H9 (cell line): Measurements from ENCODE around the gene URI1. TPM values are rescaled to one million over a fixed set of nuclear protein-coding genes. Genes with fewer than 3 reads are reported as not detected.
A peak's percentile ranks its signal among the peaks of the same experiment; 100 is the strongest.

ENCODE experiments used
- DNase-seq: peaks from one replicate; pipeline ENCODE4 v3.0.0-alpha.2; 2017
- H2AFZ ChIP-seq: one replicate; pipeline ENCODE4 v1.6.1; 2013; ENCODE audit warnings: mild to moderate bottlenecking, low read length, control low read depth, moderate library complexity
- H2AK5ac ChIP-seq: 2 replicates; pipeline ENCODE4 v1.6.1; 2013; ENCODE audit warnings: low read length, control low read depth, mixed read lengths; ENCODE audit not compliant: insufficient read length
- H2BK120ac ChIP-seq: one replicate; pipeline ENCODE4 v1.6.1; 2013; ENCODE audit warnings: low read depth, mild to moderate bottlenecking, low read length, control low read depth, inconsistent platforms; ENCODE audit not compliant: poor library complexity, severe bottlenecking
- H2BK12ac ChIP-seq: 2 replicates; pipeline ENCODE4 v1.6.1; 2013; ENCODE audit warnings: low read length, control low read depth, mixed read lengths, low read depth; ENCODE audit not compliant: insufficient read length
- H2BK15ac ChIP-seq: 2 replicates; pipeline ENCODE4 v1.6.1; 2013; ENCODE audit warnings: low read depth, low read length, control low read depth
- H2BK20ac ChIP-seq: one replicate; pipeline ENCODE4 v1.6.1; 2013; ENCODE audit warnings: low read depth, mild to moderate bottlenecking, low read length, control low read depth, inconsistent platforms; ENCODE audit not compliant: poor library complexity, severe bottlenecking
- H2BK5ac ChIP-seq: 2 replicates; pipeline ENCODE4 v1.6.1; 2013; ENCODE audit warnings: low read length, control low read depth, mixed read lengths; ENCODE audit not compliant: insufficient read length
- H3K14ac ChIP-seq: 2 replicates; pipeline ENCODE4 v1.6.1; 2013; ENCODE audit warnings: low read length, control low read depth; ENCODE audit not compliant: insufficient read depth
- H3K18ac ChIP-seq: 2 replicates; pipeline ENCODE4 v1.6.1; 2013; ENCODE audit warnings: low read depth, mild to moderate bottlenecking, mixed read lengths, low read length, control low read depth; ENCODE audit not compliant: insufficient read length
- H3K23ac ChIP-seq: 2 replicates; pipeline ENCODE4 v1.6.1; 2013; ENCODE audit warnings: low read length, control low read depth, mixed read lengths, low read depth; ENCODE audit not compliant: insufficient read length
- H3K23me2 ChIP-seq: 2 replicates; pipeline ENCODE4 v1.6.1; 2013; ENCODE audit warnings: low read depth, mild to moderate bottlenecking, mixed read lengths, low read length, control low read depth; ENCODE audit not compliant: insufficient read length, poor library complexity, severe bottlenecking
- H3K27ac ChIP-seq: 2 replicates; pipeline ENCODE4 v1.5.1; 2013; ENCODE audit warnings: low read length, control low read depth, mixed read lengths, low read depth; ENCODE audit not compliant: insufficient read length
- H3K27me3 ChIP-seq: 2 replicates; pipeline ENCODE4 v1.6.1; 2013; ENCODE audit warnings: low read length, control low read depth, inconsistent platforms; ENCODE audit not compliant: insufficient read depth
- H3K4ac ChIP-seq: 2 replicates; pipeline ENCODE4 v1.6.1; 2013; ENCODE audit warnings: low read depth, mild to moderate bottlenecking, control low read depth, inconsistent platforms, low read length, moderate library complexity
- H3K4me1 ChIP-seq: 2 replicates; pipeline ENCODE4 v1.6.1; 2013; ENCODE audit warnings: low read length, control low read depth, inconsistent platforms; ENCODE audit not compliant: insufficient read depth
- H3K4me2 ChIP-seq: 2 replicates; pipeline ENCODE4 v1.6.1; 2013; ENCODE audit warnings: low read length, control low read depth, mixed read lengths; ENCODE audit not compliant: insufficient read length, insufficient read depth
- H3K56ac ChIP-seq: 2 replicates; pipeline ENCODE4 v1.6.1; 2013; ENCODE audit warnings: low read depth, mild to moderate bottlenecking, mixed read lengths, low read length, control low read depth; ENCODE audit not compliant: insufficient read length
- H3K79me1 ChIP-seq: 2 replicates; pipeline ENCODE4 v1.6.1; 2013; ENCODE audit warnings: low read depth, mild to moderate bottlenecking, moderate library complexity, low read length, control low read depth, inconsistent platforms; ENCODE audit not compliant: insufficient read depth, poor library complexity, severe bottlenecking
- H3K79me2 ChIP-seq: 2 replicates; pipeline ENCODE4 v1.6.1; 2013; ENCODE audit warnings: low read length, control low read depth, inconsistent platforms; ENCODE audit not compliant: insufficient read depth
- H3K9ac ChIP-seq: 2 replicates; pipeline ENCODE4 v1.6.1; 2013; ENCODE audit warnings: low read length, control low read depth, mixed read lengths; ENCODE audit not compliant: insufficient read length; ENCODE audit errors: extremely low read depth
- H3K9me3 ChIP-seq: one replicate; pipeline ENCODE4 v1.6.1; 2013; ENCODE audit warnings: low read depth, low read length, inconsistent platforms; ENCODE audit not compliant: control insufficient read depth
- H3T11ph ChIP-seq: one replicate; pipeline ENCODE4 v1.6.1; 2013; ENCODE audit warnings: mild to moderate bottlenecking, low read length, control low read depth, inconsistent platforms
- H4K20me1 ChIP-seq: one replicate; pipeline ENCODE4 v1.6.1; 2013; ENCODE audit not compliant: control insufficient read depth, insufficient read length, insufficient read depth
- H4K5ac ChIP-seq: 2 replicates; pipeline ENCODE4 v1.6.1; 2013; ENCODE audit warnings: low read depth, mild to moderate bottlenecking, mixed read lengths, low read length, control low read depth; ENCODE audit not compliant: insufficient read length
- H4K8ac ChIP-seq: replicated peaks from 2 replicates; pipeline ENCODE4 v1.6.1; 2013; ENCODE audit warnings: low read length, control low read depth, mixed read lengths, low read depth; ENCODE audit not compliant: insufficient read length
- H4K91ac ChIP-seq: 2 replicates; pipeline ENCODE4 v1.6.1; 2013; ENCODE audit warnings: low read depth, mild to moderate bottlenecking, moderate library complexity, mixed read lengths, low read length, control low read depth; ENCODE audit not compliant: insufficient read length
- H3K27ac Mint-ChIP-seq, 3 experiments: 2 replicates in 2 of 3; 3 replicates in 1 of 3; pipeline ENCODE4 v1.8.0; 2020 to 2021; ENCODE audit warnings: mixed read lengths in 3 of 3, mild to moderate bottlenecking in 1 of 3, moderate library complexity in 1 of 3
- H3K27me3 Mint-ChIP-seq: 2 replicates; pipeline ENCODE4 v1.8.0; 2021; ENCODE audit warnings: low read depth, mild to moderate bottlenecking, moderate library complexity, mixed read lengths
- H3K36me3 Mint-ChIP-seq, 3 experiments: 2 replicates in 2 of 3; 3 replicates in 1 of 3; pipeline ENCODE4 v1.8.0; 2020 to 2021; ENCODE audit warnings: low read depth in 3 of 3, mixed read lengths in 3 of 3; ENCODE audit not compliant: insufficient read depth in 1 of 3
- H3K4me1 Mint-ChIP-seq, 2 experiments: 2 replicates each; pipeline ENCODE4 v1.8.0; 2020; ENCODE audit warnings: mixed read lengths in 2 of 2
- H3K4me3 Mint-ChIP-seq, 2 experiments: 2 replicates in 1 of 2; 3 replicates in 1 of 2; pipeline ENCODE4 v1.8.0; 2020 to 2021; ENCODE audit warnings: mild to moderate bottlenecking in 2 of 2, mixed read lengths in 2 of 2, moderate library complexity in 1 of 2
- H3K9me3 Mint-ChIP-seq, 2 experiments: 2 replicates in 1 of 2; 3 replicates in 1 of 2; pipeline ENCODE4 v1.8.0; 2020; ENCODE audit warnings: mild to moderate bottlenecking in 2 of 2, mixed read lengths in 2 of 2, moderate library complexity in 1 of 2
- WGBS: extraction: QIAGEN DNeasy Blood & Tissue Kit; methylation state at CpG from one replicate; pipeline ENCODE4 v1.1.7; 2013; ENCODE audit warnings: missing lambda C conversion rate, low lambda C conversion rate, mixed read lengths; ENCODE audit not compliant: insufficient read length; ENCODE audit errors: extremely low coverage; 5-methylcytosine and 5-hydroxymethylcytosine counted together
- total RNA-seq: library from RNA; stranded (reverse); gene quantifications from 2 replicates; pipeline ENCODE4 v1.2.1, GENCODE V29; 2021
- TF ChIP-seq, protein P1 (sequence below): fragments of 200-600 bp; sonication (generic); conservative IDR thresholded peaks from 3 replicates; pipeline ENCODE4 v1.8.0; 2021; ENCODE audit warnings: antibody characterized with exemption, mild to moderate bottlenecking

Gene URI1
- total RNA-seq, 1 experiment from 2014 or later: 54.3 TPM

DNA sequence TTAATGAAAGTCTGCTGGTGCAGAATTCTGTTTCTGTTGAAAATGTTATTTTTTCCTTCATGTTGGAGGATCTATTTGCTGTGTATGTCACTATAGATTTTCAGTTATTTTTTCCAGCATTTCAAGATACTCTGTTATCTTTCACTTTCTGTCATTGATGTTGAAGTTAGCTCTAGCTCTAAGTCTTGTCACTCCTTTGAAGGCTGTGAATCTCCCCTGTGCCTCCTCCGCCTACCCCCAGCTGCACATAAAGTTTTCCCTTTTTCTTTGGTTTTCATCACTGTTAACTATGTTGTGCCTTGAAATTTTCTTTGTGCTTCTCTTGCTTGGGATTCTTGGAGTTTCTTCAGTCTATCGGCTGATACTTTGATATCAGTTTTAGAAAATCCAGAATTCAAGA, 20.8 kb downstream of the URI1 start:
- no peaks in the 10 kb centered on the region for H4K20me1 ChIP-seq

More for the DNA sequence above, 20.8 kb downstream of the URI1 start:
- Histone ChIP-seq H2BK5ac (no peak overlapping the region), H2AK5ac (no peak overlapping the region), H3K27me3 (no peaks in the 10 kb centered on the region), H3K23me2 (no peaks in the 10 kb centered on the region), H3K79me2 (peaks cover 25% of the 10 kb centered on the region; the same call in 1 of the 2 replicates), H2BK120ac (no peak overlapping the region), H4K91ac (no peak overlapping the region), H2AFZ (no peak overlapping the region), H2BK20ac (no peak overlapping the region), H2BK15ac (no peak overlapping the region), H3K4me2 (no peak overlapping the region), H4K5ac (no peak overlapping the region), H3K27ac (no peak overlapping the region), H3K4me1 (no peaks in the 10 kb centered on the region; the same call in 1 of the 2 replicates), H3K23ac (no peak overlapping the region), H3K14ac (no peak overlapping the region), H3K9ac (no peak overlapping the region), H3K18ac (no peak overlapping the region), H2BK12ac (no peak overlapping the region), H3T11ph (no peak overlapping the region), H3K9me3 (no peaks in the 10 kb centered on the region), H3K4ac (no peak overlapping the region), H4K8ac (no peak overlapping the region), H3K79me1 (peaks cover 8% of the 10 kb centered on the region), H3K56ac (no peak overlapping the region)
- H3K9me3 Mint-ChIP-seq: no peaks in the 10 kb centered on the region
- H3K36me3 Mint-ChIP-seq: no peaks in the 10 kb centered on the region
- H3K27ac Mint-ChIP-seq: peak overlapping the region in 2 of 3 experiments; percentile 21 to 65; a peak in 3 of 7 replicates
- no peaks in the 10 kb centered on the region for H3K27me3 Mint-ChIP-seq
- H3K4me1 Mint-ChIP-seq: peaks cover 17 to 29% of the 10 kb centered on the region in 2 experiments
- TF ChIP-seq, protein P1, sequence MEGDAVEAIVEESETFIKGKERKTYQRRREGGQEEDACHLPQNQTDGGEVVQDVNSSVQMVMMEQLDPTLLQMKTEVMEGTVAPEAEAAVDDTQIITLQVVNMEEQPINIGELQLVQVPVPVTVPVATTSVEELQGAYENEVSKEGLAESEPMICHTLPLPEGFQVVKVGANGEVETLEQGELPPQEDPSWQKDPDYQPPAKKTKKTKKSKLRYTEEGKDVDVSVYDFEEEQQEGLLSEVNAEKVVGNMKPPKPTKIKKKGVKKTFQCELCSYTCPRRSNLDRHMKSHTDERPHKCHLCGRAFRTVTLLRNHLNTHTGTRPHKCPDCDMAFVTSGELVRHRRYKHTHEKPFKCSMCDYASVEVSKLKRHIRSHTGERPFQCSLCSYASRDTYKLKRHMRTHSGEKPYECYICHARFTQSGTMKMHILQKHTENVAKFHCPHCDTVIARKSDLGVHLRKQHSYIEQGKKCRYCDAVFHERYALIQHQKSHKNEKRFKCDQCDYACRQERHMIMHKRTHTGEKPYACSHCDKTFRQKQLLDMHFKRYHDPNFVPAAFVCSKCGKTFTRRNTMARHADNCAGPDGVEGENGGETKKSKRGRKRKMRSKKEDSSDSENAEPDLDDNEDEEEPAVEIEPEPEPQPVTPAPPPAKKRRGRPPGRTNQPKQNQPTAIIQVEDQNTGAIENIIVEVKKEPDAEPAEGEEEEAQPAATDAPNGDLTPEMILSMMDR: no peak
- DNase-seq: no peak
- H3K4me3 Mint-ChIP-seq: no peak overlapping the region
- no CpG with 5 or more reads among the region's 2 CpGs for WGBS
